ENCODE measurements around the gene SNRPD2.

SNRPD2 gene

DNA sequence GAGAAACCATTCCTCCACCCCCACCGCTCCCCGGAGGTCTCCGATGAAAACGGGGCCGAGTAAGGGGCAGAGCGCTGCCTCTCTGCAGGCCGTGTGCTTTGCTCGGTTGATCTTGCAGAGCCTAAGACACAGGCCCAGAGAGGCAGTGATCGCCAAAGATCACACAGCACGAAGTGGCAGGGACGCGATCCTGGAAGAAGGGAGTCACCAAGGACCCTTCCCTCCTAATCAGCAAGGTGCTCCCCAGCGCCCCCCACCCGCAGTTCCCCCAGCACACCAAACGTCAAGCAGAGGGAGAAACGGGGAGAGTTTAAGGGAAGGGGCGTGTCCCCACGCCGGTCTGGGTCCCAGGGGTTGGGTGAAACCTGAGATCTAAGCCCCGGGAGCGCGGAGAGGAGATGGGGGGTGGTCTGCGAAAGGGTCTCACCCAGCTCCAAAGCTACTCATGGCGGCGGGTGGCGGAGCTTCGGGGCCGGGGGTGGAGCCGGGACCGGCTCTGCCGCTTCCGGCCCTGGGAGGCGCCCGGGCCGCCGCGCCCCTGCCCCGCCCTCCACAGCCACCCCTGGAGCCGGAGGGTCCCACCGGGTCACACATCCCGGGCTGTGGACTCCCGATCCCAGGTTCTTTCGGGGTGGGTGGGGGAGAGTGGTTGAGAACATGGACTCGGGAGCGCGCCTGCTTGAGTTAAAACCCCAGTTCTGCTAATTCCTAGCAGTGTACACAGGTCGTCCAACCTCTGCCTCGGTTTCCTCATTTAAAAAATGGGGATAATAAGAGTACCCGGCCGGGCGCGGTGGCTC is 52.6 kb downstream of the SNRPD2 start, which contains the start of gene EML2:
TSS of gene EML2 (minus strand) at position 468 of the 800 bp plus-strand sequence. CDS start at position 447, 21 bp downstream.
- peak within 1 kb of the TSS; percentile 62 for H3K4me2 ChIP-seq (ENCODE audit: low read length)
- H3F3A ChIP-seq (ENCODE audit: insufficient read depth, low read length) = 0 out of 2 replicates have a peak, but pooled peaks cover 3% of the 10 kb centered on the region
- no peaks in the 10 kb centered on the region for H3K79me2 ChIP-seq (ENCODE audit: insufficient read depth, low read length)
- H3K36me3 ChIP-seq (ENCODE audit: insufficient read depth, low read length) = 0 out of 2 replicates have a peak, but pooled peaks cover 4% of the 10 kb centered on the region
- H3K9me2 ChIP-seq (ENCODE audit: low read depth, low read length) = no peaks in the 10 kb centered on the region
- no peaks in the 10 kb centered on the region for H3K27me3 ChIP-seq (ENCODE audit: insufficient read depth, low read length)
- peak within 1 kb of the TSS; percentile 75 for H3K9ac ChIP-seq (ENCODE audit: low read length)
- no peak for TF ChIP-seq EZH2 (IDR thresholded peaks at IDR 0.05; ENCODE audit: borderline replicate concordance, low read length)
- TF ChIP-seq, protein P1, sequence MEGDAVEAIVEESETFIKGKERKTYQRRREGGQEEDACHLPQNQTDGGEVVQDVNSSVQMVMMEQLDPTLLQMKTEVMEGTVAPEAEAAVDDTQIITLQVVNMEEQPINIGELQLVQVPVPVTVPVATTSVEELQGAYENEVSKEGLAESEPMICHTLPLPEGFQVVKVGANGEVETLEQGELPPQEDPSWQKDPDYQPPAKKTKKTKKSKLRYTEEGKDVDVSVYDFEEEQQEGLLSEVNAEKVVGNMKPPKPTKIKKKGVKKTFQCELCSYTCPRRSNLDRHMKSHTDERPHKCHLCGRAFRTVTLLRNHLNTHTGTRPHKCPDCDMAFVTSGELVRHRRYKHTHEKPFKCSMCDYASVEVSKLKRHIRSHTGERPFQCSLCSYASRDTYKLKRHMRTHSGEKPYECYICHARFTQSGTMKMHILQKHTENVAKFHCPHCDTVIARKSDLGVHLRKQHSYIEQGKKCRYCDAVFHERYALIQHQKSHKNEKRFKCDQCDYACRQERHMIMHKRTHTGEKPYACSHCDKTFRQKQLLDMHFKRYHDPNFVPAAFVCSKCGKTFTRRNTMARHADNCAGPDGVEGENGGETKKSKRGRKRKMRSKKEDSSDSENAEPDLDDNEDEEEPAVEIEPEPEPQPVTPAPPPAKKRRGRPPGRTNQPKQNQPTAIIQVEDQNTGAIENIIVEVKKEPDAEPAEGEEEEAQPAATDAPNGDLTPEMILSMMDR (IDR thresholded peaks at IDR 0.05; ENCODE audit: low read length) = peak; percentile 72
- peaks cover 49% of the 10 kb centered on the region for H3K4me1 ChIP-seq (ENCODE audit: insufficient read depth, low read length, severe bottlenecking)
- no peaks in the 10 kb centered on the region for H3K9me3 ChIP-seq (ENCODE audit: low read length)
- no peaks in the 10 kb centered on the region for H4K20me1 ChIP-seq (ENCODE audit: insufficient read depth, low read length)
- H3K4me3 ChIP-seq (ENCODE audit: low read depth, low read length, poor library complexity, severe bottlenecking) = peak within 1 kb of the TSS; percentile 71
- peak within 1 kb of the TSS; percentile 15 for H3K27ac ChIP-seq (ENCODE audit: low read depth, low read length, poor library complexity, severe bottlenecking)
- H2AFZ ChIP-seq (ENCODE audit: low read length) = no peak within 1 kb of the TSS

DNA sequence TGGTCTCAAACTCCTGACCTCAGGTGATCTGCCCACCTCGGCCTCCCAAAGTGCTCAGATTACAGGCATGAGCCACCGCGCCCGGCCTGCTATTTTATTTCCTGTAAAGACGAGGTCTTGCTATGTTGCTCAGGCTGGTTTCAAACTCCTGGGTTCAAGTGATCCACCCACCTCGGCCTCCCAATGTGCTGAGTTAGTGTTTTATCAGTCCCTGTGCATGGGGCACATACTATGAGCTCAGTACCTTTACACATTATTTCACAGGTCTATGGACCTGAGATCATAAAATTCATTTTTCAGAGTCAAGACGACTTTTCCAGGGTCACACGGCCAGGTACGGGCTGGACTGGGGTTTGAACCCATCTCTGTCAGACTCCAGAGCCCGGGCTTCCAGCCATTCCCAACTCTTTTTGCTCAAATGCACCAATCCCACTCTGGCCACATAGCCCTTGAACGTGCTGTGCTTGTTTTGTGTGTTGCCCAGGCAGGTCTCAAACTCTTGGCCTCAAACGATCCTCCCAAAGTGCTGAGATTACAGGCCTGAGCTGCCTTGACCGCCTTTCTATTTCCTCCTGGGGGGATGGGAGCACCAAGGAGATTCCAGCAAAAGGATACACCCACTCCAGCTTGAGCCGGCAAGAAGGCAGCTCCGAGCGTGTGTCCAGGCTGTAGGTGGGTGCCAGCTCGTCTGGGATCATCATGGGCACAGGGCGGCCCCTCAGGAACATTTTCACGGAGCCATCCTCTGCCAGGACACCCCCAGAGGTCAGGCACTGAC is 53.7 kb downstream of the SNRPD2 start:
- TF ChIP-seq, protein P1 (IDR thresholded peaks at IDR 0.05; ENCODE audit: low read length) = no peak
- TF ChIP-seq EZH2 (IDR thresholded peaks at IDR 0.05; ENCODE audit: borderline replicate concordance, low read length) = no peak
- Histone ChIP-seq H3K4me2 (ENCODE audit: low read length) (peak overlapping the region; percentile 62), H3K9ac (ENCODE audit: low read length) (peak overlapping the region; percentile 75), H4K20me1 (ENCODE audit: insufficient read depth, low read length) (no peaks in the 10 kb centered on the region), H3K27me3 (ENCODE audit: insufficient read depth, low read length) (no peaks in the 10 kb centered on the region), H3K9me3 (ENCODE audit: low read length) (no peaks in the 10 kb centered on the region), H3K4me1 (ENCODE audit: insufficient read depth, low read length, severe bottlenecking) (peaks cover 42% of the 10 kb centered on the region), H3F3A (ENCODE audit: insufficient read depth, low read length) (no peaks in the 10 kb centered on the region), H3K79me2 (ENCODE audit: insufficient read depth, low read length) (no peaks in the 10 kb centered on the region), H2AFZ (ENCODE audit: low read length) (no peak overlapping the region), H3K36me3 (ENCODE audit: insufficient read depth, low read length) (0 out of 2 replicates have a peak, but pooled peaks cover 4% of the 10 kb centered on the region), H3K4me3 (ENCODE audit: low read depth, low read length, poor library complexity, severe bottlenecking) (peak overlapping the region; percentile 71), H3K27ac (ENCODE audit: low read depth, low read length, poor library complexity, severe bottlenecking) (no peak overlapping the region), H3K9me2 (ENCODE audit: low read depth, low read length) (no peaks in the 10 kb centered on the region)

All from OCI-LY1 (cell line).